ENCODE data around the gene PSIP1. TPM values are rescaled to one million over a fixed set of nuclear protein-coding genes. Genes with fewer than 3 reads are reported as not detected.
"Not testable (repeated sequence)": the region's sequence is repeated elsewhere in the genome, so short reads cannot be mapped to it uniquely, and the experiment has no call there.

PSIP1 gene
- total and polyA plus RNA-seq, 2 donors (not counting 1 experiment from before 2014, with no cell fraction given): 19.7 to 124 TPM

- peaks cover 6% of the 10 kb centered on the region for H3K4me1 Mint-ChIP-seq
- ChIA-PET CTCF (interaction anchor here (2.3 kb wide), 1 partner anchor 10 kb away, joined by 6 read pairs; no protein-coding TSS in a partner anchor), POLR2A (no interaction called here)
- no peak overlapping the region for H3K4me3 Mint-ChIP-seq
- H3K36me3 ChIP-seq (replicated peaks in 1 of 2; ENCODE audit: control extremely low read depth in 1 of 2, control insufficient read depth in 1 of 2, extremely low read depth in 1 of 2, insufficient read depth in 2 of 2, low read length in 1 of 2): no peaks in the 10 kb centered on the region
- H3K27ac ChIP-seq (ENCODE audit: low read length in 2 of 2): no peak overlapping the region
- H4K20me1 ChIP-seq (ENCODE audit: control insufficient read depth, insufficient read depth, low read length, poor library complexity, severe bottlenecking): no peaks in the 10 kb centered on the region
- TF ChIP-seq EZH2 (IDR thresholded peaks at IDR 0.05; ENCODE audit: borderline replicate concordance, insufficient read depth, low read depth, low read length, poor library complexity, severe bottlenecking) (no peak), CTCF (IDR thresholded peaks at IDR 0.05) (no peak)
- H3K27ac Mint-ChIP-seq: no peak overlapping the region
- DNase-seq (no peak), ATAC-seq (ENCODE audit: low read depth) (no peak)
- no peaks in the 10 kb centered on the region for H3K79me2 ChIP-seq (ENCODE audit: control insufficient read depth, insufficient read depth, low read length)
- no peak overlapping the region for H3K4me2 ChIP-seq (replicated peaks; ENCODE audit: low read depth, low read length, poor library complexity, severe bottlenecking)
- H3K4me3 ChIP-seq (ENCODE audit: control extremely low read depth in 1 of 5, extremely low read depth in 1 of 5, insufficient read depth in 1 of 5, low read depth in 2 of 5, low read length in 4 of 5): no peak overlapping the region
- 60% methylated on average over 1 of the region's 1 CpG for WGBS (ENCODE audit: insufficient coverage)
- H3K27me3 ChIP-seq (replicated peaks in 1 of 4; ENCODE audit: control extremely low read depth in 1 of 4, control insufficient read depth in 3 of 4, insufficient read depth in 4 of 4, low read length in 3 of 4): no peaks in the 10 kb centered on the region
- H2AFZ ChIP-seq (ENCODE audit: insufficient read depth, low read depth, low read length, poor library complexity, severe bottlenecking): no peak overlapping the region
- intact Hi-C loops (cut with micrococcal nuclease): no loop called here
- no peak overlapping the region for H3K9ac ChIP-seq (ENCODE audit: low read length)
- peaks cover 0 to 5% of the 10 kb centered on the region in 2 donors for H3K4me1 ChIP-seq (ENCODE audit: control insufficient read depth in 2 of 2, insufficient read depth in 2 of 2, low read length in 2 of 2)
- H3K9me3 ChIP-seq (ENCODE audit: control extremely low read depth in 1 of 3, control insufficient read depth in 2 of 3, insufficient read depth in 1 of 3, low read length in 2 of 3): no peaks in the 10 kb centered on the region
- H3K27me3 Mint-ChIP-seq: no peaks in the 10 kb centered on the region
- H3K9me3 Mint-ChIP-seq (ENCODE audit: insufficient read depth): no peaks in the 10 kb centered on the region
Observed at GRCh38 chr9:15531380-15531779, 20.6 kb upstream of the PSIP1 start.

- no peak overlapping the region for H3K27ac Mint-ChIP-seq
- Histone ChIP-seq H3K79me2 (ENCODE audit: control insufficient read depth, insufficient read depth, low read length) (no peaks in the 10 kb centered on the region), H3K36me3 (replicated peaks in 1 of 2; ENCODE audit: control extremely low read depth in 1 of 2, control insufficient read depth in 1 of 2, extremely low read depth in 1 of 2, insufficient read depth in 2 of 2, low read length in 1 of 2) (no peaks in the 10 kb centered on the region), H3K27me3 (replicated peaks in 1 of 4; ENCODE audit: control extremely low read depth in 1 of 4, control insufficient read depth in 3 of 4, insufficient read depth in 4 of 4, low read length in 3 of 4) (no peaks in the 10 kb centered on the region), H3K4me1 (ENCODE audit: control insufficient read depth in 2 of 2, insufficient read depth in 2 of 2, low read length in 2 of 2) (peaks cover 0 to 5% of the 10 kb centered on the region in 2 donors), H2AFZ (ENCODE audit: insufficient read depth, low read depth, low read length, poor library complexity, severe bottlenecking) (no peak overlapping the region), H3K4me2 (replicated peaks; ENCODE audit: low read depth, low read length, poor library complexity, severe bottlenecking) (no peak overlapping the region), H4K20me1 (ENCODE audit: control insufficient read depth, insufficient read depth, low read length, poor library complexity, severe bottlenecking) (no peaks in the 10 kb centered on the region), H3K27ac (ENCODE audit: low read length in 2 of 2) (no peak overlapping the region), H3K4me3 (ENCODE audit: control extremely low read depth in 1 of 5, extremely low read depth in 1 of 5, insufficient read depth in 1 of 5, low read depth in 2 of 5, low read length in 4 of 5) (no peak overlapping the region), H3K9me3 (ENCODE audit: control extremely low read depth in 1 of 3, control insufficient read depth in 2 of 3, insufficient read depth in 1 of 3, low read length in 2 of 3) (no peaks in the 10 kb centered on the region), H3K9ac (ENCODE audit: low read length) (no peak overlapping the region)
- intact Hi-C loops (cut with micrococcal nuclease): no loop called here
- H3K4me3 Mint-ChIP-seq: no peak overlapping the region
- H3K4me1 Mint-ChIP-seq: peaks cover 6% of the 10 kb centered on the region
- no peaks in the 10 kb centered on the region for H3K27me3 Mint-ChIP-seq
- TF ChIP-seq EZH2 (IDR thresholded peaks at IDR 0.05; ENCODE audit: borderline replicate concordance, insufficient read depth, low read depth, low read length, poor library complexity, severe bottlenecking) (no peak), CTCF (IDR thresholded peaks at IDR 0.05) (no peak)
- 47% methylated on average over 2 of the region's 4 CpGs for WGBS (ENCODE audit: insufficient coverage)
- ChIA-PET POLR2A (interaction anchor here (0.7 kb wide), 1 partner anchor 22 kb away, joined by 3 read pairs; no protein-coding TSS in a partner anchor), CTCF (interaction anchor here (0.9 to 2.3 kb wide), 3 partner anchors 11 to 77 kb away, joined by 3 to 6 read pairs (median 4); no protein-coding TSS in a partner anchor)
- ATAC-seq (ENCODE audit: low read depth): no peak
- DNase-seq: no peak
- H3K9me3 Mint-ChIP-seq (ENCODE audit: insufficient read depth): no peaks in the 10 kb centered on the region
Observed at GRCh38 chr9:15529566-15530324, 19.0 kb upstream of the PSIP1 start.

DNA sequence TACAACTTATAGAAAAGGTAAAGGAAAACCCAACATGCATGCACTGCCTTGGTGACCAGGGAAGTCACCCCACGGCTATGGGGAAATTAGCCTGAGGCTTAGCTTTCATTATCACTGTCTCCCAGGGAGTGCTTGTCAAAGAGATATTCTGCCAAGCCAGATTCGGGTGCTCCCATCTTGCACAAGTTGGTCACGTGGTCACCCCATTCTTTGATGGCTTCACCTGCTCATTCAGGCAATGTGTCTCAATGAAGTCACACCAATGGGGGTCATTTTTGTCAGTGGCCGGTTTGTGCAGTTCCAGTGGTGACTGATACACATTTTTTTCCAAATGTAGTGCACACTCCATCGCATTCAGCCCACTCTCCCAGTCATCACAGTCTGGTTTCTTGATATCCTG lies 16.3 kb upstream of the PSIP1 start:
- DNase-seq; H3K4me1 ChIP-seq (ENCODE audit: control insufficient read depth in 2 of 2, insufficient read depth in 2 of 2, low read length in 2 of 2); H3K36me3 ChIP-seq (replicated peaks in 1 of 2; ENCODE audit: control extremely low read depth in 1 of 2, control insufficient read depth in 1 of 2, extremely low read depth in 1 of 2, insufficient read depth in 2 of 2, low read length in 1 of 2); H3K9ac ChIP-seq (ENCODE audit: low read length); H3K4me2 ChIP-seq (replicated peaks; ENCODE audit: low read depth, low read length, poor library complexity, severe bottlenecking); H3K27me3 Mint-ChIP-seq; H3K4me3 Mint-ChIP-seq; H3K4me3 ChIP-seq (ENCODE audit: control extremely low read depth in 1 of 5, extremely low read depth in 1 of 5, insufficient read depth in 1 of 5, low read depth in 2 of 5, low read length in 4 of 5); POLR2A ChIA-PET; H3K27ac ChIP-seq (ENCODE audit: low read length in 2 of 2); intact Hi-C loops (cut with micrococcal nuclease); CTCF ChIA-PET; H2AFZ ChIP-seq (ENCODE audit: insufficient read depth, low read depth, low read length, poor library complexity, severe bottlenecking); H3K9me3 ChIP-seq (ENCODE audit: control extremely low read depth in 1 of 3, control insufficient read depth in 2 of 3, insufficient read depth in 1 of 3, low read length in 2 of 3); H3K27ac Mint-ChIP-seq; H3K4me1 Mint-ChIP-seq; H3K9me3 Mint-ChIP-seq (ENCODE audit: insufficient read depth); H4K20me1 ChIP-seq (ENCODE audit: control insufficient read depth, insufficient read depth, low read length, poor library complexity, severe bottlenecking); ATAC-seq (ENCODE audit: low read depth); H3K79me2 ChIP-seq (ENCODE audit: control insufficient read depth, insufficient read depth, low read length); H3K27me3 ChIP-seq (replicated peaks in 1 of 4; ENCODE audit: control extremely low read depth in 1 of 4, control insufficient read depth in 3 of 4, insufficient read depth in 4 of 4, low read length in 3 of 4): not testable (repeated sequence)
- 86% methylated on average over 4 of the region's 5 CpGs for WGBS (ENCODE audit: insufficient coverage)

All from B cell (primary cell).